ENCODE results near the gene KRT80.

The KRT80 gene

DNA sequence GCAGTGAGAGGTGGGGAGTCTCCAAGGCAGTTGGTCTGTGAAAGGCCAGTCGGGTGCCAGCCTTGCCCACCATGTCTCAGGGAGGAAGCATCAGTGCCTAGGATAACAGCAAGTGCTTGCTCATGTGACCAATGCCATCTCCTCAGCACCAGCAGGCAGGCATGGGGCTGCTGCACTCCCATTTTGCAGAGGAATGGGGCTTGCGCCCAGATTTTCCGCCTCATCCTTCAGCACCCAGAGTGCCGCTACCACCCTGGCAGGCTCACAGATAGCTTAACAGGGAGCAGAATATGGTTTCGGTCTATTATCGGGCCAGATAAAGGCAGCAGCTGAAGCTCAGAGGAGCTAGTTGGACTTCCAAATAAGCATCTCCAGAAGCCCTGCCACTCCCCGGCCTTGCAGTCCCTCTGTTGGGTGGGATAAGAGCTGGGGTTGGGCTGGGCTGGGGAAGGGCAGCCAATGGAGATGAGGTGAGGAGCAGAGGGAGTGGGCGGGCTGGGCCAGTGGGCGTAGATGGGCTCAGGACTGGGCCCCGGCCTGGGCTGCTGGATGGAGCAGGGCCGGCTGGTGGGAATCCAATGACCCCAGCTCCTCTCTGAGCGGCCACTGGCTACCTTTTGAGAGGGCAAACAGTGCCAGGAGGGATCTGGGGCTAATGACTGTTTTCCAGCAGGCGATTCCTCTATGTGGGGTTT, 8.4 kb upstream of the KRT80 start:
- no peaks in the 10 kb centered on the region for H3K9me3 Mint-ChIP-seq
- H3K4me1 Mint-ChIP-seq (ENCODE audit: low read depth), result peaks cover 2% of the 10 kb centered on the region
- H3K27ac Mint-ChIP-seq, result no peak overlapping the region
- peaks cover 17% of the 10 kb centered on the region for H3K27me3 Mint-ChIP-seq (ENCODE audit: low read depth)
- H3K4me3 Mint-ChIP-seq, result no peak overlapping the region
- no peaks in the 10 kb centered on the region for H3K36me3 Mint-ChIP-seq (ENCODE audit: low read depth)

- Mint-ChIP-seq H3K9me3 (no peaks in the 10 kb centered on the region), H3K36me3 (ENCODE audit: low read depth) (no peaks in the 10 kb centered on the region), H3K27me3 (ENCODE audit: low read depth) (peaks cover 18% of the 10 kb centered on the region), H3K4me1 (ENCODE audit: low read depth) (peaks cover 3% of the 10 kb centered on the region), H3K27ac (no peak overlapping the region), H3K4me3 (no peak overlapping the region)
Observed at GRCh38 chr12:52199294-52199919, 7.6 kb upstream of the KRT80 start.

DNA sequence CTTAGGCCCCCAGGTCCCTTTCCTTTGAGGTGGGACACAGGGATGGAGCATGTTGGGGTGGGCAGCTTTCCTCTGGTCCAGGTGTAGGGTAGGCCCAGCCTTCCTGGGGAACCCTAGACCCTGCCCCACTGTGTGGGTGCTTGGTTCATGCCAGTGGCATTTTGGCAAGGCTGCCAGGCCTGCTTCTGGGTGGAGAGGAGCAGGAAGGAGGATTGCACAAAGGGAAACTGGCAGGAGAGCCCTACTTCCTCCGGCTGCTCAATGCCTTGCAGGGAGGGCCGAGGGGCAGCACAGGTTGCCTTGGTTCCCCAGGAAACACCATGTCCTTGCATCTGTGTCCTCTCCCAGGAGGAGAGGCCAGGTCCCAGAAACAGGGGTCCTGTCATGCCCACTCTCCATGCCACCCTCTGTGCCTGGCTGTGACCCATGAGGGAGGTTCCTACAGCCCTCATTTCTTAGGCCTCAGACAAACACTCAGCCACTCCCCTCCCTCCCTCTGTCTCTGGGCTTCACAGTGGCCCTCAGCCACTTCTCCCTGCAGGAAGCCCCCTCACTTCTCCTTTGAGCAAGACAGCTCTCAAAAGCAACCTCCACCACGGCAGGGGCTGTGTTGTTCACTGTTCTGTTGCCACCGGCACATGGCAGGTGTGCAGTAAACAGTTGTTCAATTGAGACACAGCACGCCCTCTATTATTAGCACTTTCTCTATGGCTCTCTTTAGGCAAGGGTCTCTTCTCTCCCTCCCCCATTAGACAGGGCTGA, 6.8 kb upstream of the KRT80 start:
- Mint-ChIP-seq H3K9me3 (no peaks in the 10 kb centered on the region), H3K4me3 (no peak overlapping the region), H3K27ac (no peak overlapping the region), H3K27me3 (ENCODE audit: low read depth) (peaks cover 18% of the 10 kb centered on the region), H3K36me3 (ENCODE audit: low read depth) (no peaks in the 10 kb centered on the region), H3K4me1 (ENCODE audit: low read depth) (peaks cover 6% of the 10 kb centered on the region)

DNA sequence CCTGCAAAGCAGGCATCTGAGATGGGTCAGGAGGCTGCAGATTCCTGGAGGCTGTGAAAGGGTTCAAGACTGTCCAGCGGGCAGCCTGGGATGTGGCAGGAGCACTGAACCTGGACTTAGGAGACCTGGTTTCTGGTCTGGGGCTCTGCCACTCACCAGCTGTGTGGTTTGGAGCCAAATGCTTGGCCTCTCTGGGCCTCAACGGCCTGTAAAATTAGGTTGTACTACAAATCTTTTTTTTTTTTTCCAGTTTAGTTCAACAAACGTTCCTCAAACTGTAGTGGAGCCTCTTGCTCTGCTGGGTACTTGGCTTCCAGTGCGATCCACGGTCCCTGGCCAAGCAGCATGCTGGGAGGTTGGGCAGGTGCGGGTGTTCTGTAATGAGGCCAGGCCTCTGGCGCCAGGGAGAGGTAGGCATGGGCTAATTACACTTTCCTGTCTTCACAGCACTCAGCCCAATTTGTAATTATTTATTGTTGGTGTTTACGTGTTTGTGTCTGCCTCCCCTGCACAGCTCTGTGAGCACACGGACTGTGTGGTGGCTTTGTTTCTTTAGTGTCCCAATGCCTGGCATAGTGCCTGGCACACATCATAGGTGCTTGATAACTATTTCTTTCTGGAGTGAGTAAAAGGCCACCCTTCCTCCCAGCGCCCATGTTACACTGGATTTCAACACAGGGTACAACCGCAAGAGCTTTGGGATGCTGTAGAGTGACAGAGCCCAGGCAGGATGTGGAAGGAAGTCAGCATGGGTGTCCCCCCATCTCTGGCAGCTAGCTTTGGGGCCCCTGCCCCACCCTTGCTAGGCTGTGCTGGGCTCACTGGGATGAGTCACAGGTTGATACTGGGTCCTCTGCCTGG, 5.8 kb upstream of the KRT80 start:
- Mint-ChIP-seq H3K9me3 (no peaks in the 10 kb centered on the region), H3K4me1 (ENCODE audit: low read depth) (peaks cover 5% of the 10 kb centered on the region), H3K4me3 (no peak overlapping the region), H3K27me3 (ENCODE audit: low read depth) (peaks cover 12% of the 10 kb centered on the region), H3K27ac (no peak overlapping the region), H3K36me3 (ENCODE audit: low read depth) (no peaks in the 10 kb centered on the region)

DNA sequence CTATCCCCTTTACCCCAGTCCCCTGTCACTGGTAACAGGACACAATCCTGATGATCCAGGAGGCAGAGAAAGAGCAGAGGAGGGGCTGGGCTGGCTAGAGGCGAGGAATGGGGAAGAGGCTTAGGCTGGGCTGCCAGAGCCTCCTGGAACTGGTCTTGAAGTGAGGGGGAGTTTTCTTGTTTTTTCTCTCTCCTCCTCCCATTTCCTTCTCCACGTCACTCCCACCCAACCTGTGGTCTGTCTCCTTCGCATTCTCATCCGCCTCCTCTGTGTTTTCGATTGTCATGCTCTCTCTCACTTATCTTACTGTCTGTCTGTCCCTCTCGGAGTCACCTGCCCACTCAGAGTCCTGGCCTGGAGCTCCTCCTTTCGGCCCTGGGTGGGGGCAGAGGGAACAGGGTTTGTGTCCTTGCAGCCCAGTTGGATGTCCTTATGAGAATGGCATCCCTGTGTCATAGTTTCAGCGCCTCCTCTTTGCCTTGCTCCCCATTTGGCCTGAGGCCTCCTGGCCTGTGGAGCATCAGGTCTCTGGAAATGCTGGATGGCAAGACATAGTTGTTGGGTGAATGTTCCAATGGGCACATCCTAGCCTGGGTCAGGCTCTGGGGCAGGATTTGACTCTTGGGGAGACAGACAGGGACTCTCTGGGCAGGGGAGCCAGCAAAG, 3.4 kb upstream of the KRT80 start:
- Mint-ChIP-seq H3K27me3 (ENCODE audit: low read depth) (peaks cover 8% of the 10 kb centered on the region), H3K9me3 (no peaks in the 10 kb centered on the region), H3K4me3 (no peak overlapping the region), H3K4me1 (ENCODE audit: low read depth) (peaks cover 5% of the 10 kb centered on the region), H3K36me3 (ENCODE audit: low read depth) (no peaks in the 10 kb centered on the region), H3K27ac (no peak overlapping the region)

GRCh38 chr12:52193991-52194390, 2.2 kb upstream of the KRT80 start:
- H3K27me3 Mint-ChIP-seq (ENCODE audit: low read depth), result peaks cover 8% of the 10 kb centered on the region
- no peaks in the 10 kb centered on the region for H3K9me3 Mint-ChIP-seq
- no peak overlapping the region for H3K27ac Mint-ChIP-seq
- H3K4me1 Mint-ChIP-seq (ENCODE audit: low read depth), result peaks cover 8% of the 10 kb centered on the region
- no peaks in the 10 kb centered on the region for H3K36me3 Mint-ChIP-seq (ENCODE audit: low read depth)
- no peak overlapping the region for H3K4me3 Mint-ChIP-seq

GRCh38 chr12:52193532-52193931, 1.7 kb upstream of the KRT80 start:
- H3K4me3 Mint-ChIP-seq, result no peak overlapping the region

GRCh38 chr12:52190860-52191729, 719 bp downstream of the KRT80 start:
- Mint-ChIP-seq H3K36me3 (ENCODE audit: low read depth) (no peaks in the 10 kb centered on the region), H3K27ac (no peak overlapping the region), H3K27me3 (ENCODE audit: low read depth) (peaks cover 8% of the 10 kb centered on the region), H3K4me3 (no peak overlapping the region), H3K9me3 (no peaks in the 10 kb centered on the region), H3K4me1 (ENCODE audit: low read depth) (peaks cover 8% of the 10 kb centered on the region)

More at GRCh38 chr12:52193532-52193931, 1.7 kb upstream of the KRT80 start:
- Mint-ChIP-seq H3K36me3 (ENCODE audit: low read depth) (no peaks in the 10 kb centered on the region), H3K9me3 (no peaks in the 10 kb centered on the region), H3K27me3 (ENCODE audit: low read depth) (peaks cover 8% of the 10 kb centered on the region), H3K27ac (no peak overlapping the region), H3K4me1 (ENCODE audit: low read depth) (peaks cover 8% of the 10 kb centered on the region)

DNA sequence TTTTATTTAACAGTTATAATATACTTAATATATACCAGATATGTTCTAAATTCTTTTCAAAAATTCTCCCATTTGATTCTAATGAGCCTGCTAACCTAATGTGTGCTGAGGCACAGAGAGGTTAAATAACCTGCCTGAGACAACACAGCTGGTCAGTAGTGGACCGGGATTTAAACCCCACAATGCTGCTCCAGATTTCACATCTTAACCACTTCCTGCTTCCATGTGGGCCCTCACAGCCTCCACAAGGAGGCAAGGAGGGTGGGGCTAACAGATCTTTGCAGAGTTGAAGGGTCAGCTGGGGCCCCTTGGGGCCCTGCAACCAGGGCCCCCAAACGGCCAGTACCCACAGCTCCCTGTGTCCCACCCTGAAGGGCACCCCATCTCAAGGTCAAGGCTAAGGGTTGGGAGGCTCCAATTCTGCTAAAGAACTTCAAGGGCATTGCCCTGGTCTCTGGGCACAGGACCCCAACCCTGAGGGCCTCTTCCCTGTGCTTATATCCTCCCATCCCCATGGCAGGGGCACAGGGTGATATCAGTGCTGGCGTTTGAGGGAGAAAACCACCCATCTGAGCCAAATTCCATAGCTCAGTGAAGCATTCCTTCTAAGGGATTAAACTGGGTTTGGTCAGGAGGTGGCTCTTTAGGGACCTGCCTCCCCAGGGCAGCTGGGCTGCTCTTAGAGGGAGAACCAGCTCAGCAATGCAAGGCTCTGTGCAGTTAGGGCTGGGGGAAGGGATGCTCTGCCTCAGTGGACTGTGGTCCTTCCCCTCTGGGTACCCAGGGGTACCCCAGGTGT, 2.2 kb downstream of the KRT80 start:
- Mint-ChIP-seq H3K4me3 (no peak overlapping the region), H3K9me3 (no peaks in the 10 kb centered on the region), H3K36me3 (ENCODE audit: low read depth) (no peaks in the 10 kb centered on the region), H3K27me3 (ENCODE audit: low read depth) (peaks cover 4% of the 10 kb centered on the region), H3K4me1 (ENCODE audit: low read depth) (peaks cover 10% of the 10 kb centered on the region), H3K27ac (no peak overlapping the region)

DNA sequence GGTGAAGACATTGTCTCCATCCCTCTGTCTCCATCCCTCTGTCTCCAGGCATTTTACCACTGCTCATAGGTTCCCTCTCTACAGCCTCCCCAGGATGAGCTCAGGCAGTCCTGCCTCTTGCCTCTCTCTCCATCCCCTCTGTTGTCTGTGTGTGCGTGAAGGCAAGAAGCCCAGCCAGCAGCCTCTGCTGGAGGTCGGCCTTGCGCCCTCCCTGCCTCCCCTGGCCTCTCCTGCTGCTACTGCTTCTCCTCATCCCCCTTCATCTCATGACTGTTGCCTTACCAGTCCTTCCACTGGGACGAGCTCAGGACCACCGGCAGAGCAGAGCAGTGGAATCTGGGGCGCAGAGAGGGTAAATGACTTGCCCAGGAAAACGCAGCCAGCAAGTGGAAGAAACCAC, 3.2 kb downstream of the KRT80 start:
- Mint-ChIP-seq H3K36me3 (ENCODE audit: low read depth) (no peaks in the 10 kb centered on the region), H3K4me3 (no peak overlapping the region), H3K9me3 (no peaks in the 10 kb centered on the region), H3K27ac (no peak overlapping the region), H3K27me3 (ENCODE audit: low read depth) (peaks cover 4% of the 10 kb centered on the region), H3K4me1 (ENCODE audit: low read depth) (peaks cover 6% of the 10 kb centered on the region)

DNA sequence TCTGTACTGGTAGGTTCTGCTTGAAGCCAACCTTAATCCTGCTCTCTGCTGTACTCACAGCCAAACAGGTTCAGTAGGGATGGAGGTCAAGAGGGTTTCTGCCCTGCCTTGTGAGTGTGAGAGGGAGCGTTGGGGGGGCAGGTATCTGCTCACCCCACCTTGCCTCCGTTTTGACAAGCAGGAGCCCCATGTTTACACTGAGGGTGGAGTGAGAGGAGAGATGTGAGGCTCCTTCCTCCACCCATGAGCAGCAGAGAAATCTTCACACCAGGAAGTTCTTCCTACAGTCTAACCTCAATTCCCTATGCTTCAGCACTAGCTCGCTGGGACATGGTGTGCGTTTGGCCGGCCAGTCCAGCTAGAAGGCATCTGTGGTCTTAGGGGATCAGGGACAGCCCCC, 4.2 kb downstream of the KRT80 start:
- Mint-ChIP-seq H3K27me3 (ENCODE audit: low read depth) (peaks cover 4% of the 10 kb centered on the region), H3K9me3 (no peaks in the 10 kb centered on the region), H3K4me1 (ENCODE audit: low read depth) (peaks cover 6% of the 10 kb centered on the region)

DNA sequence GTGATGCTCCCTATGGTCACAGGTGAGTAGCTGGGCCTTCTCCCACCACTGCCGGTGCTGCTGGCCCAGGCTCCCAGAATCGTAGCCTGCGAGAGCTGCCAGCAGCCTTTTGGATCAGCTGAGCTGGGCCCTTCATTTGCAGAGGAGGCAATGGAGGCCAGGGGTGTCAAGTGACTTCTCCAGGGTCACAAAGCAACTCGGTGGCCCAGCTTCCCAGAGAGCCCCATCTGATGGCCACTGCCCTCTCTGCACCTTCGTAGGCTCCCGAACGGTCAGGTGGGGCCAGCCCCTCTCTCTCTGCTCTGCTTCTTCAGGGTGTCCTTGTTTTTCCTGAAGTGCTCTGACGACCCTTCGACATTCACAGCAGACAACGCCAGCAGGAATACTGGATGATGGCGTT, 4.6 kb downstream of the KRT80 start:
- H3K36me3 Mint-ChIP-seq (ENCODE audit: low read depth), result no peaks in the 10 kb centered on the region
- peaks cover 6% of the 10 kb centered on the region for H3K4me1 Mint-ChIP-seq (ENCODE audit: low read depth)

More for the DNA sequence above, 4.2 kb downstream of the KRT80 start:
- Mint-ChIP-seq H3K36me3 (ENCODE audit: low read depth) (no peaks in the 10 kb centered on the region), H3K4me3 (no peak overlapping the region), H3K27ac (no peak overlapping the region)

More for the DNA sequence above, 4.6 kb downstream of the KRT80 start:
- H3K27me3 Mint-ChIP-seq (ENCODE audit: low read depth), result no peaks in the 10 kb centered on the region
- no peak overlapping the region for H3K27ac Mint-ChIP-seq
- H3K4me3 Mint-ChIP-seq, result no peak overlapping the region
- H3K9me3 Mint-ChIP-seq, result no peaks in the 10 kb centered on the region
